Right lobe of liver (tissue), 6 donors: Measurements from ENCODE around the gene CYP4A22. TPM values are rescaled to one million over a fixed set of nuclear protein-coding genes. Genes with fewer than 3 reads are reported as not detected.
"Not testable (repeated sequence)": the region's sequence is repeated elsewhere in the genome, so short reads cannot be mapped to it uniquely, and the experiment has no call there.

ENCODE experiments used
- ATAC-seq, 4 donors: fragments of 200-7000 bp; cut with Tn5 transposase; one replicate each; pipeline ENCODE4 v1.9.1; 2020; ENCODE audit warnings: mild to moderate bottlenecking in 4 of 4, moderate library complexity in 4 of 4
- DNase-seq, 3 donors: peaks; one replicate each; pipeline ENCODE4 v3.0.0-alpha.2; 2020
- H3K27ac ChIP-seq, 3 donors: fragments of 200-600 bp; one replicate each; pipeline ENCODE4 v1.8.0; 2022
- H3K27me3 ChIP-seq, 2 donors: fragments of 200-600 bp; one replicate each; pipeline ENCODE4 v1.8.0; 2022
- H3K36me3 ChIP-seq, 4 donors: fragments of 200-600 bp; sonication (generic) in 1 of 4; one replicate each; pipeline versions ENCODE4 v1.5.1 to v1.8.0; 2017 to 2022; ENCODE audit warnings: control low read depth in 1 of 4
- H3K4me1 ChIP-seq, 4 donors: fragments of 200-600 bp; sonication (generic) in 1 of 4; one replicate each; pipeline versions ENCODE4 v1.5.1 to v1.8.0; 2017 to 2022; ENCODE audit warnings: control low read depth in 1 of 4
- H3K4me3 ChIP-seq, 3 donors: fragments of 200-600 bp; one replicate each; pipeline ENCODE4 v1.8.0; 2022
- H3K9me3 ChIP-seq, 4 donors: fragments of 200-600 bp; sonication (generic) in 1 of 4; one replicate each; pipeline versions ENCODE4 v1.5.1 to v1.8.0; 2017 to 2022; ENCODE audit warnings: control low read depth in 1 of 4
- CTCF ChIP-seq, 4 donors: fragments of 200-600 bp in 3 of 4; fragments of 450-650 bp in 1 of 4; IDR thresholded peaks; one replicate each; pipeline versions ENCODE4 v1.5.1 to v1.8.0; 2016 to 2022; ENCODE audit warnings: antibody characterized with exemption in 4 of 4, mild to moderate bottlenecking in 2 of 4
- POLR2A ChIP-seq: fragments of 450-650 bp; IDR thresholded peaks from one replicate; pipeline ENCODE4 v1.6.1; 2017; ENCODE audit warnings: antibody characterized with exemption, mild to moderate bottlenecking
- WGBS: methylation state at CpG from one replicate; pipeline ENCODE4 v1.1.6; 2018; ENCODE audit warnings: low coverage, low lambda C conversion rate; ENCODE audit not compliant: insufficient coverage; ENCODE audit errors: missing lambda C conversion rate; 5-methylcytosine and 5-hydroxymethylcytosine counted together
- intact Hi-C, 2 donors: fragments of 100-400 bp; cut with DNase I; formaldehyde crosslinking; loops; one replicate each; pipeline versions ENCODE4 v1.11.2 to v1.14.1; 2022
- total RNA-seq, 6 experiments: library from RNA; depleted of rRNA in 2 of 6; stranded (reverse); fragments of >200 nt in 2 of 6; fragmentation: NEBNext Ultra II Directional in 3 of 6; extraction: Animal tissue kit (Norgen Biotek cat#: 25700) in 3 of 6; gene quantifications; one replicate each; pipeline versions ENCODE4 v1.1.0 to v1.2.4, GENCODE V29; 2016 to 2023
- donor health status: DM: no; HTN: yes; CAD: no.
- donor health status: DM: no; HTN: no; CAD: no.
- donor health status: DM: no; HTN: no; CAD: no.
- donor health status: DM: no; HTN: yes; CAD: no.
- donor health status: DM: no; HTN: yes; CAD: no.

The CYP4A22 gene
- total RNA-seq, 6 experiments from 2014 or later: 17.2 to 159 (median 48.9) TPM

GRCh38 chr1:47128221-47128620, 9.0 kb upstream of the CYP4A22 start:
- intact Hi-C loops: no loop called here
- WGBS: 100% methylated on average over 1 of the region's 1 CpG
- H3K36me3 ChIP-seq: no peaks in the 10 kb centered on the region
- peak overlapping the region in 2 of 3 donors; percentile 56 to 75 for H3K27ac ChIP-seq
- DNase-seq (no peak), ATAC-seq (peak; percentile 4 to 37 (median 6))
- H3K4me1 ChIP-seq: peaks cover 0 to 27% (median 12%) of the 10 kb centered on the region in 4 donors
- TF ChIP-seq POLR2A: no peak
- TF ChIP-seq CTCF (IDR thresholded peaks at IDR 0.05): no peak
- H3K9me3 ChIP-seq: no peaks in the 10 kb centered on the region
- no peak overlapping the region for H3K4me3 ChIP-seq
- H3K27me3 ChIP-seq: no peaks in the 10 kb centered on the region

- Histone ChIP-seq H3K27ac (peak overlapping the region in 2 of 3 donors; percentile 56 to 75), H3K4me1 (peaks cover 0 to 27% (median 12%) of the 10 kb centered on the region in 4 donors)
- DNase-seq: peak; percentile 65 to 92 (median 84)
- H3K27me3 ChIP-seq, H3K36me3 ChIP-seq, intact Hi-C loops, H3K4me3 ChIP-seq, H3K9me3 ChIP-seq: not testable (repeated sequence)
- peak; percentile 99 to 100 (median 100) for ATAC-seq
- WGBS: 20% methylated on average over 2 of the region's 2 CpGs
These were observed 8.4 kb upstream of the CYP4A22 start for GRCh38 chr1:47128854-47129253.

GRCh38 chr1:47129489-47130230, 7.6 kb upstream of the CYP4A22 start:
- intact Hi-C loops, H3K4me3 ChIP-seq, H3K27me3 ChIP-seq, H3K36me3 ChIP-seq, DNase-seq, H3K9me3 ChIP-seq: not testable (repeated sequence)
- H3K27ac ChIP-seq: peak overlapping the region in 2 of 3 donors; percentile 13 to 47
- H3K4me1 ChIP-seq: peaks cover 0 to 27% (median 12%) of the 10 kb centered on the region in 4 donors
- 45% methylated on average over 6 of the region's 8 CpGs for WGBS
- ATAC-seq: peak in 1 of 4 donors; percentile 19

- DNase-seq, H3K36me3 ChIP-seq, ATAC-seq, H3K4me3 ChIP-seq, H3K9me3 ChIP-seq, H3K27me3 ChIP-seq, H3K27ac ChIP-seq, intact Hi-C loops: not testable (repeated sequence)
- H3K4me1 ChIP-seq: peaks cover 0 to 34% (median 17%) of the 10 kb centered on the region in 4 donors
- 97% methylated on average over 3 of the region's 3 CpGs for WGBS
These were observed 4.6 kb upstream of the CYP4A22 start for GRCh38 chr1:47132665-47133064.

- Histone ChIP-seq H3K9me3 (no peaks in the 10 kb centered on the region), H3K4me3 (peak overlapping the region in 1 of 3 donors; percentile 60), H3K27me3 (no peaks in the 10 kb centered on the region), H3K27ac (peak overlapping the region in 2 of 3 donors; percentile 24 to 84), H3K4me1 (peaks cover 0 to 15% (median 3%) of the 10 kb centered on the region in 4 donors), H3K36me3 (peaks cover 0 to 18% (median 1%) of the 10 kb centered on the region in 4 donors)
- ATAC-seq (peak; percentile 87 to 93 (median 90)), DNase-seq (peak; percentile 78 to 94 (median 89))
- TF ChIP-seq POLR2A: no peak
- no peak for TF ChIP-seq CTCF (IDR thresholded peaks at IDR 0.05)
- intact Hi-C loops: no loop called here
- WGBS: 16% methylated on average over 3 of the region's 5 CpGs
These were observed 829 bp downstream of the CYP4A22 start for GRCh38 chr1:47137925-47138615.

- H3K27me3 ChIP-seq, H3K9me3 ChIP-seq, H3K27ac ChIP-seq, ATAC-seq, H3K4me3 ChIP-seq, intact Hi-C loops, DNase-seq: not testable (repeated sequence)
- Histone ChIP-seq H3K4me1 (peaks cover 0 to 15% (median 3%) of the 10 kb centered on the region in 4 donors), H3K36me3 (peaks cover 0 to 22% (median 1%) of the 10 kb centered on the region in 4 donors)
- WGBS: 39% methylated on average over 3 of the region's 3 CpGs
These were observed 3.1 kb downstream of the CYP4A22 start for GRCh38 chr1:47140358-47140757.
